ENCODE measurements around the gene CXCL12.

DNA sequence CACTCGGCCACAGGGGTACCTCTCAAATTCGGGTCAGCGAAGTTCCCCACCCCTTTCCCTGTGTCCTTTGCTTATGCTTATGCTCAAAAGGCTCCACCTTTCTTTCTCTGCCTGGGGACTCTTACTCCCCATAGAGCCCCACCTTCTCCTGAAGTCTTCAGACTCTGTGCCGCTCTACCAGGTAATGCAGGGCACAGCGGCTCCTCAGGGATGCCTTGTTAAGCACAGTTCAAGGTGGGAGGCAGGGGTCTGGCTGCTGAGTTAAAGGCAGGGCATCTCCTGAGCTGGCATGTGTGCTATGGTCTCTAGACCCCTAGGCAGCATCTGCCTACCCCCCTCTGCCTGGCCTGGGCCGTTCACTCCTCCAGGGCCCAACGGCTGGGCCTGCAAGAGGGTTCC is 3.0 kb upstream of the CXCL12 start:
- TF ChIP-seq GATA2 (IDR thresholded peaks at IDR 0.05; ENCODE audit: low read depth, low read length) (no peak), GATA3 (IDR thresholded peaks at IDR 0.05; ENCODE audit: low read depth, low read length) (no peak)
